Suprapubic skin (tissue), 4 donors: ENCODE measurements around the gene PGA3. TPM values are rescaled to one million over a fixed set of nuclear protein-coding genes. Genes with fewer than 3 reads are reported as not detected.
"Not testable (repeated sequence)": the region's sequence is repeated elsewhere in the genome, so short reads cannot be mapped to it uniquely, and the experiment has no call there.

ENCODE experiments used
- DNase-seq, 2 donors: peaks; one replicate each; pipeline ENCODE4 v3.0.0-alpha.2; 2019; ENCODE audit warnings: low spot score in 2 of 2
- H3K27ac ChIP-seq: fragments of 200-600 bp; sonication (generic); one replicate; pipeline ENCODE4 v1.5.1; 2019
- H3K27me3 ChIP-seq: fragments of 200-600 bp; sonication (generic); one replicate; pipeline ENCODE4 v1.5.1; 2019
- H3K36me3 ChIP-seq: fragments of 200-600 bp; sonication (generic); one replicate; pipeline ENCODE4 v1.5.1; 2019
- H3K4me1 ChIP-seq: fragments of 200-600 bp; sonication (generic); one replicate; pipeline ENCODE4 v1.5.1; 2019
- H3K4me3 ChIP-seq: fragments of 200-600 bp; sonication (generic); one replicate; pipeline ENCODE4 v1.5.1; 2019; ENCODE audit warnings: mild to moderate bottlenecking
- H3K9me3 ChIP-seq: fragments of 200-600 bp; sonication (generic); one replicate; pipeline ENCODE4 v1.5.1; 2019
- WGBS: methylation state at CpG from one replicate; pipeline ENCODE4 v1.1.5; 2018; 5-methylcytosine and 5-hydroxymethylcytosine counted together
- total RNA-seq, 4 donors: library from RNA; depleted of rRNA; stranded (reverse); fragments of >200 nt; gene quantifications; one replicate each; pipeline ENCODE4 v1.1.0, GENCODE V29; 2016

The PGA3 gene
- total RNA-seq, 4 donors from 2014 or later: 2.2 TPM; not detected in 3

GRCh38 chr11:61229458-61229857 lies 26.1 kb downstream of the PGA3 start:
- WGBS: no CpG with 5 or more reads among the region's 6 CpGs
- not testable (repeated sequence) for H3K27me3 ChIP-seq, H3K9me3 ChIP-seq

GRCh38 chr11:61231033-61231432 lies 27.7 kb downstream of the PGA3 start:
- H3K4me3 ChIP-seq, DNase-seq: not testable (repeated sequence)
- WGBS: no CpG with 5 or more reads among the region's 15 CpGs

More at GRCh38 chr11:61229458-61229857, 26.1 kb downstream of the PGA3 start:
- not testable (repeated sequence) for H3K36me3 ChIP-seq, H3K27ac ChIP-seq, H3K4me3 ChIP-seq, H3K4me1 ChIP-seq, DNase-seq

GRCh38 chr11:61231585-61231984 lies 28.3 kb downstream of the PGA3 start:
- not testable (repeated sequence) for H3K36me3 ChIP-seq, DNase-seq, H3K9me3 ChIP-seq, H3K27ac ChIP-seq, H3K4me1 ChIP-seq, H3K4me3 ChIP-seq, H3K27me3 ChIP-seq
- WGBS: no CpG with 5 or more reads among the region's 5 CpGs

More at GRCh38 chr11:61231033-61231432, 27.7 kb downstream of the PGA3 start:
- H3K27ac ChIP-seq, H3K9me3 ChIP-seq, H3K27me3 ChIP-seq, H3K36me3 ChIP-seq, H3K4me1 ChIP-seq: not testable (repeated sequence)

GRCh38 chr11:61232548-61233145 lies 29.3 kb downstream of the PGA3 start:
- H3K27ac ChIP-seq, H3K4me1 ChIP-seq: not testable (repeated sequence)

GRCh38 chr11:61237130-61237529 lies 33.8 kb downstream of the PGA3 start:
- not testable (repeated sequence) for H3K36me3 ChIP-seq, H3K4me1 ChIP-seq, H3K9me3 ChIP-seq, H3K27ac ChIP-seq, H3K4me3 ChIP-seq, DNase-seq, H3K27me3 ChIP-seq
- no CpG with 5 or more reads among the region's 4 CpGs for WGBS

More at GRCh38 chr11:61232548-61233145, 29.3 kb downstream of the PGA3 start:
- WGBS: no CpG with 5 or more reads among the region's 3 CpGs
- not testable (repeated sequence) for H3K36me3 ChIP-seq, H3K4me3 ChIP-seq, H3K9me3 ChIP-seq, DNase-seq, H3K27me3 ChIP-seq

GRCh38 chr11:61240288-61240687 lies 37.0 kb downstream of the PGA3 start:
- 71% methylated on average over 8 of the region's 8 CpGs for WGBS
- not testable (repeated sequence) for H3K4me1 ChIP-seq, H3K4me3 ChIP-seq, H3K36me3 ChIP-seq, H3K27ac ChIP-seq, H3K27me3 ChIP-seq, H3K9me3 ChIP-seq, DNase-seq

- H3K4me3 ChIP-seq, H3K27me3 ChIP-seq, DNase-seq, H3K9me3 ChIP-seq, H3K36me3 ChIP-seq, H3K4me1 ChIP-seq, H3K27ac ChIP-seq: not testable (repeated sequence)
- WGBS: no CpG with 5 or more reads among the region's 8 CpGs
These were observed 37.6 kb downstream of the PGA3 start, which contains the start of gene PGA5 for GRCh38 chr11:61240875-61241274. Gene PGA5, plus strand, starts transcription at chr11:61241175. Its CDS starts 52 bp downstream, at chr11:61241227.

- not testable (repeated sequence) for H3K36me3 ChIP-seq, H3K4me1 ChIP-seq, H3K9me3 ChIP-seq, H3K4me3 ChIP-seq, DNase-seq, H3K27me3 ChIP-seq, H3K27ac ChIP-seq
- WGBS: no CpG with 5 or more reads among the region's 5 CpGs
These were observed 38.2 kb downstream of the PGA3 start for GRCh38 chr11:61241526-61241925.

- H3K27ac ChIP-seq, H3K9me3 ChIP-seq, H3K4me1 ChIP-seq, H3K36me3 ChIP-seq, DNase-seq, H3K4me3 ChIP-seq, H3K27me3 ChIP-seq: not testable (repeated sequence)
- no CpG with 5 or more reads among the region's 10 CpGs for WGBS
These were observed 42.1 kb downstream of the PGA3 start for GRCh38 chr11:61245284-61245964.

- not testable (repeated sequence) for H3K4me1 ChIP-seq, DNase-seq, H3K9me3 ChIP-seq, H3K4me3 ChIP-seq, H3K27ac ChIP-seq, H3K27me3 ChIP-seq, H3K36me3 ChIP-seq
- WGBS: 94% methylated on average over 9 of the region's 9 CpGs
These were observed 44.8 kb downstream of the PGA3 start for GRCh38 chr11:61248071-61248470.

GRCh38 chr11:61249201-61249600 lies 45.9 kb downstream of the PGA3 start:
- H3K9me3 ChIP-seq, H3K4me1 ChIP-seq, H3K27ac ChIP-seq, H3K36me3 ChIP-seq, H3K4me3 ChIP-seq, H3K27me3 ChIP-seq, DNase-seq: not testable (repeated sequence)
- WGBS: 54% methylated on average over 8 of the region's 8 CpGs

- not testable (repeated sequence) for H3K4me1 ChIP-seq, H3K9me3 ChIP-seq, H3K4me3 ChIP-seq, H3K27me3 ChIP-seq, H3K27ac ChIP-seq, DNase-seq, H3K36me3 ChIP-seq
- 76% methylated on average over 17 of the region's 20 CpGs for WGBS
These were observed 47.8 kb downstream of the PGA3 start for GRCh38 chr11:61250796-61251765.

GRCh38 chr11:61252332-61252731 lies 49.0 kb downstream of the PGA3 start:
- H3K4me1 ChIP-seq, H3K9me3 ChIP-seq, H3K36me3 ChIP-seq, H3K4me3 ChIP-seq, H3K27ac ChIP-seq, DNase-seq, H3K27me3 ChIP-seq: not testable (repeated sequence)
- 64% methylated on average over 1 of the region's 1 CpG for WGBS
